ENCODE results near the gene CDCA3.

Gene CDCA3

GRCh38 chr12:6818645-6819044 is 32.4 kb downstream of the CDCA3 start:
- Histone ChIP-seq H3K27me3 (replicated peaks in 2 of 5; ENCODE audit: control insufficient read depth in 4 of 5, insufficient read depth in 5 of 5, low read length in 4 of 5) (no peaks in the 10 kb centered on the region), H3K36me3 (ENCODE audit: control insufficient read depth in 4 of 4, insufficient read depth in 4 of 4, low read length in 3 of 4) (no peaks in the 10 kb centered on the region), H3K4me3 (ENCODE audit: control insufficient read depth in 1 of 7, extremely low read depth in 1 of 7, insufficient read depth in 4 of 7, low read depth in 2 of 7, low read length in 6 of 7) (no peak overlapping the region), H3K4me1 (ENCODE audit: control extremely low read depth in 1 of 4, control insufficient read depth in 4 of 4, insufficient read depth in 4 of 4, low read length in 3 of 4) (peaks cover 0 to 25% (median 19%) of the 10 kb centered on the region in 4 experiments), H3K27ac (ENCODE audit: insufficient read depth in 1 of 2, low read depth in 1 of 2, low read length in 2 of 2, poor library complexity in 1 of 2, severe bottlenecking in 2 of 2) (no peak overlapping the region), H3K9me3 (ENCODE audit: control extremely low read depth in 1 of 5, control insufficient read depth in 4 of 5, insufficient read depth in 2 of 5, low read depth in 1 of 5, low read length in 4 of 5) (no peaks in the 10 kb centered on the region)
- ChIA-PET POLR2A (interaction anchor here (1.0 kb wide), 1 partner anchor 16 kb away, joined by 3 read pairs; no protein-coding TSS in a partner anchor), CTCF (no interaction called here)
- WGBS (ENCODE audit: insufficient coverage) = 100% methylated on average over 1 of the region's 5 CpGs
- no peak for DNase-seq

GRCh38 chr12:6818222-6818621 is 32.9 kb downstream of the CDCA3 start:
- ChIA-PET CTCF (no interaction called here), POLR2A (interaction anchor here (1.0 kb wide), 1 partner anchor 16 kb away, joined by 3 read pairs; no protein-coding TSS in a partner anchor)
- 90% methylated on average over 10 of the region's 10 CpGs for WGBS (ENCODE audit: insufficient coverage)
- peaks cover 0 to 25% (median 19%) of the 10 kb centered on the region in 4 experiments for H3K4me1 ChIP-seq (ENCODE audit: control extremely low read depth in 1 of 4, control insufficient read depth in 4 of 4, insufficient read depth in 4 of 4, low read length in 3 of 4)
- no peak for DNase-seq
- H3K36me3 ChIP-seq (ENCODE audit: control insufficient read depth in 4 of 4, insufficient read depth in 4 of 4, low read length in 3 of 4) = no peaks in the 10 kb centered on the region
- H3K27ac ChIP-seq (ENCODE audit: insufficient read depth in 1 of 2, low read depth in 1 of 2, low read length in 2 of 2, poor library complexity in 1 of 2, severe bottlenecking in 2 of 2) = no peak overlapping the region
- no peak overlapping the region for H3K4me3 ChIP-seq (ENCODE audit: control insufficient read depth in 1 of 7, extremely low read depth in 1 of 7, insufficient read depth in 4 of 7, low read depth in 2 of 7, low read length in 6 of 7)
- no peaks in the 10 kb centered on the region for H3K9me3 ChIP-seq (ENCODE audit: control extremely low read depth in 1 of 5, control insufficient read depth in 4 of 5, insufficient read depth in 2 of 5, low read depth in 1 of 5, low read length in 4 of 5)
- H3K27me3 ChIP-seq (replicated peaks in 2 of 5; ENCODE audit: control insufficient read depth in 4 of 5, insufficient read depth in 5 of 5, low read length in 4 of 5) = no peaks in the 10 kb centered on the region

- H3K9me3 ChIP-seq (ENCODE audit: control extremely low read depth in 1 of 5, control insufficient read depth in 4 of 5, insufficient read depth in 2 of 5, low read depth in 1 of 5, low read length in 4 of 5) = no peaks in the 10 kb centered on the region
- no peak for DNase-seq
- no peaks in the 10 kb centered on the region for H3K27me3 ChIP-seq (replicated peaks in 2 of 5; ENCODE audit: control insufficient read depth in 4 of 5, insufficient read depth in 5 of 5, low read length in 4 of 5)
- no peak overlapping the region for H3K4me3 ChIP-seq (ENCODE audit: control insufficient read depth in 1 of 7, extremely low read depth in 1 of 7, insufficient read depth in 4 of 7, low read depth in 2 of 7, low read length in 6 of 7)
- 93% methylated on average over 14 of the region's 20 CpGs for WGBS (ENCODE audit: insufficient coverage)
- no peak overlapping the region for H3K27ac ChIP-seq (ENCODE audit: insufficient read depth in 1 of 2, low read depth in 1 of 2, low read length in 2 of 2, poor library complexity in 1 of 2, severe bottlenecking in 2 of 2)
- ChIA-PET POLR2A (interaction anchor here (1.0 kb wide), 1 partner anchor 15 kb away, joined by 3 read pairs; no protein-coding TSS in a partner anchor), CTCF (interaction anchor here (1.2 to 1.4 kb wide), 4 partner anchors 23 to 63 kb away, joined by 3 to 6 read pairs (median 3); partner anchors contain the start of gene GNB3)
- no peaks in the 10 kb centered on the region for H3K36me3 ChIP-seq (ENCODE audit: control insufficient read depth in 4 of 4, insufficient read depth in 4 of 4, low read length in 3 of 4)
- peaks cover 0 to 26% (median 19%) of the 10 kb centered on the region in 4 experiments for H3K4me1 ChIP-seq (ENCODE audit: control extremely low read depth in 1 of 4, control insufficient read depth in 4 of 4, insufficient read depth in 4 of 4, low read length in 3 of 4)
These were observed 33.4 kb downstream of the CDCA3 start for GRCh38 chr12:6817662-6818157.

- CTCF ChIA-PET = interaction anchor here (0.6 to 10.5 kb wide), 6 partner anchors 9 to 62 kb away, joined by 3 to 97 read pairs (median 3); partner anchors contain the start of genes GNB3, GPR162 and P3H3
- no peak for DNase-seq
- Histone ChIP-seq H3K27me3 (replicated peaks in 2 of 5; ENCODE audit: control insufficient read depth in 4 of 5, insufficient read depth in 5 of 5, low read length in 4 of 5) (no peaks in the 10 kb centered on the region), H3K9me3 (ENCODE audit: control extremely low read depth in 1 of 5, control insufficient read depth in 4 of 5, insufficient read depth in 2 of 5, low read depth in 1 of 5, low read length in 4 of 5) (no peaks in the 10 kb centered on the region), H3K27ac (ENCODE audit: insufficient read depth in 1 of 2, low read depth in 1 of 2, low read length in 2 of 2, poor library complexity in 1 of 2, severe bottlenecking in 2 of 2) (no peak overlapping the region), H3K4me3 (ENCODE audit: control insufficient read depth in 1 of 7, extremely low read depth in 1 of 7, insufficient read depth in 4 of 7, low read depth in 2 of 7, low read length in 6 of 7) (no peak overlapping the region), H3K4me1 (ENCODE audit: control extremely low read depth in 1 of 4, control insufficient read depth in 4 of 4, insufficient read depth in 4 of 4, low read length in 3 of 4) (peaks cover 0 to 26% (median 17%) of the 10 kb centered on the region in 4 experiments), H3K36me3 (ENCODE audit: control insufficient read depth in 4 of 4, insufficient read depth in 4 of 4, low read length in 3 of 4) (no peaks in the 10 kb centered on the region)
- POLR2A ChIA-PET = interaction anchor here (0.6 kb wide), 1 partner anchor 61 kb away, joined by 5 read pairs; no protein-coding TSS in a partner anchor
- 100% methylated on average over 6 of the region's 8 CpGs for WGBS (ENCODE audit: insufficient coverage)
These were observed 34.0 kb downstream of the CDCA3 start for GRCh38 chr12:6817098-6817497.

GRCh38 chr12:6816598-6816997 is 34.5 kb downstream of the CDCA3 start:
- no peak overlapping the region for H3K4me3 ChIP-seq (ENCODE audit: control insufficient read depth in 1 of 7, extremely low read depth in 1 of 7, insufficient read depth in 4 of 7, low read depth in 2 of 7, low read length in 6 of 7)
- H3K27me3 ChIP-seq (replicated peaks in 2 of 5; ENCODE audit: control insufficient read depth in 4 of 5, insufficient read depth in 5 of 5, low read length in 4 of 5) = no peaks in the 10 kb centered on the region
- no peak overlapping the region for H3K27ac ChIP-seq (ENCODE audit: insufficient read depth in 1 of 2, low read depth in 1 of 2, low read length in 2 of 2, poor library complexity in 1 of 2, severe bottlenecking in 2 of 2)
- peaks cover 0 to 23% (median 12%) of the 10 kb centered on the region in 4 experiments for H3K4me1 ChIP-seq (ENCODE audit: control extremely low read depth in 1 of 4, control insufficient read depth in 4 of 4, insufficient read depth in 4 of 4, low read length in 3 of 4)
- no peak for DNase-seq
- no CpG with 5 or more reads among the region's 3 CpGs for WGBS (ENCODE audit: insufficient coverage)
- H3K36me3 ChIP-seq (ENCODE audit: control insufficient read depth in 4 of 4, insufficient read depth in 4 of 4, low read length in 3 of 4) = no peaks in the 10 kb centered on the region
- no peaks in the 10 kb centered on the region for H3K9me3 ChIP-seq (ENCODE audit: control extremely low read depth in 1 of 5, control insufficient read depth in 4 of 5, insufficient read depth in 2 of 5, low read depth in 1 of 5, low read length in 4 of 5)
- POLR2A ChIA-PET = interaction anchor here (0.6 kb wide), 1 partner anchor 60 kb away, joined by 5 read pairs; no protein-coding TSS in a partner anchor
- CTCF ChIA-PET = interaction anchor here (0.6 to 10.5 kb wide), 6 partner anchors 10 to 62 kb away, joined by 3 to 97 read pairs (median 3); partner anchors contain the start of genes GNB3, GPR162 and P3H3

- no peaks in the 10 kb centered on the region for H3K9me3 ChIP-seq (ENCODE audit: control extremely low read depth in 1 of 5, control insufficient read depth in 4 of 5, insufficient read depth in 2 of 5, low read depth in 1 of 5, low read length in 4 of 5)
- H3K27me3 ChIP-seq (replicated peaks in 2 of 5; ENCODE audit: control insufficient read depth in 4 of 5, insufficient read depth in 5 of 5, low read length in 4 of 5) = no peaks in the 10 kb centered on the region
- H3K4me3 ChIP-seq (ENCODE audit: control insufficient read depth in 1 of 7, extremely low read depth in 1 of 7, insufficient read depth in 4 of 7, low read depth in 2 of 7, low read length in 6 of 7) = no peak overlapping the region
- CTCF ChIA-PET = interaction anchor here (0.9 to 10.5 kb wide), 8 partner anchors 13 to 60 kb away, joined by 3 to 97 read pairs (median 4); partner anchors contain the start of genes CDCA3, GPR162, MLF2 and P3H3
- WGBS (ENCODE audit: insufficient coverage) = no CpG with 5 or more reads among the region's 4 CpGs
- DNase-seq = no peak
- peaks cover 0 to 13% (median 3%) of the 10 kb centered on the region in 4 experiments for H3K4me1 ChIP-seq (ENCODE audit: control extremely low read depth in 1 of 4, control insufficient read depth in 4 of 4, insufficient read depth in 4 of 4, low read length in 3 of 4)
- H3K36me3 ChIP-seq (ENCODE audit: control insufficient read depth in 4 of 4, insufficient read depth in 4 of 4, low read length in 3 of 4) = no peaks in the 10 kb centered on the region
- H3K27ac ChIP-seq (ENCODE audit: insufficient read depth in 1 of 2, low read depth in 1 of 2, low read length in 2 of 2, poor library complexity in 1 of 2, severe bottlenecking in 2 of 2) = no peak overlapping the region
- POLR2A ChIA-PET = interaction anchor here (0.7 kb wide), 1 partner anchor 24 kb away, joined by 3 read pairs; the partner anchor contains the start of gene CD4
These were observed 37.7 kb downstream of the CDCA3 start for GRCh38 chr12:6813363-6813762.

- Histone ChIP-seq H3K4me1 (ENCODE audit: control extremely low read depth in 1 of 4, control insufficient read depth in 4 of 4, insufficient read depth in 4 of 4, low read length in 3 of 4) (peaks cover 0 to 5% (median 0%) of the 10 kb centered on the region in 4 experiments), H3K27me3 (replicated peaks in 2 of 5; ENCODE audit: control insufficient read depth in 4 of 5, insufficient read depth in 5 of 5, low read length in 4 of 5) (no peaks in the 10 kb centered on the region), H3K27ac (ENCODE audit: insufficient read depth in 1 of 2, low read depth in 1 of 2, low read length in 2 of 2, poor library complexity in 1 of 2, severe bottlenecking in 2 of 2) (no peak overlapping the region), H3K9me3 (ENCODE audit: control extremely low read depth in 1 of 5, control insufficient read depth in 4 of 5, insufficient read depth in 2 of 5, low read depth in 1 of 5, low read length in 4 of 5) (no peaks in the 10 kb centered on the region), H3K36me3 (ENCODE audit: control insufficient read depth in 4 of 4, insufficient read depth in 4 of 4, low read length in 3 of 4) (no peaks in the 10 kb centered on the region), H3K4me3 (ENCODE audit: control insufficient read depth in 1 of 7, extremely low read depth in 1 of 7, insufficient read depth in 4 of 7, low read depth in 2 of 7, low read length in 6 of 7) (no peak overlapping the region)
- ChIA-PET POLR2A (no interaction called here), CTCF (interaction anchor here (0.9 to 10.5 kb wide), 5 partner anchors 14 to 66 kb away, joined by 3 to 97 read pairs (median 3); partner anchors contain the start of genes GPR162 and P3H3)
- 100% methylated on average over 1 of the region's 1 CpG for WGBS (ENCODE audit: insufficient coverage)
- DNase-seq = no peak
These were observed 40.3 kb downstream of the CDCA3 start for GRCh38 chr12:6810758-6811157.
